HG02678 (cell line): ENCODE data around the gene AFG1L.
A peak's percentile ranks its signal among the peaks of the same experiment; 100 is the strongest.
"Not testable (repeated sequence)": the region's sequence is repeated elsewhere in the genome, so short reads cannot be mapped to it uniquely, and the experiment has no call there.

Source experiments
- ATAC-seq: cut with Tn5 transposase; IDR thresholded peaks from one replicate; pipeline ENCODE4 v1.9.1; 2021; ENCODE audit warnings: mild to moderate bottlenecking, moderate library complexity; ENCODE audit not compliant: unreplicated experiment

Gene AFG1L

GRCh38 chr6:108294727-108295625 lies at the start of gene AFG1L:
Gene AFG1L, plus strand, starts transcription at chr6:108295054. Its CDS starts 26 bp downstream, at chr6:108295080.
- peak; percentile 91 for ATAC-seq

DNA sequence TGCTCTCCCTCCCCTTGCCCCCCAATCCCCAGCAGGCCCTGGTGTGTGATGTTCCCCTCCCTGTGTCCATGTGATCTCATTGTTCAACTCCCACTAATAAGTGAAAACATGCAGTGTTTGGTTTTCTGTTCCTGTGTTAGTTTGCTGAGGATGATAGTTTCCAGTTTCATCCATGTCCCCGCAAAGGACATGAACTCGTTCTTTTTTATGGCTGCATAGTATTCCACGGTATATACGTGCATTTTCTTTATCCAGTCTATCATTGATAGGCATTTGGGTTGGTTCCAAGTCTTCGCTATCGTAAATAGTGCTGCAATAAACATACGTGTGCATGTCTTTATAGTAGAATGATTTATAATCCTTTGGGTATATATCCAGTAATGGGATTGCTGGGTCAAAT lies 49.8 kb upstream of the AFG1L start:
- ATAC-seq: not testable (repeated sequence)

GRCh38 chr6:108247965-108248536 lies 46.8 kb upstream of the AFG1L start:
- no peak for ATAC-seq

- ATAC-seq: peak; percentile 53
These were observed 44.5 kb upstream of the AFG1L start for GRCh38 chr6:108250240-108250866.

DNA sequence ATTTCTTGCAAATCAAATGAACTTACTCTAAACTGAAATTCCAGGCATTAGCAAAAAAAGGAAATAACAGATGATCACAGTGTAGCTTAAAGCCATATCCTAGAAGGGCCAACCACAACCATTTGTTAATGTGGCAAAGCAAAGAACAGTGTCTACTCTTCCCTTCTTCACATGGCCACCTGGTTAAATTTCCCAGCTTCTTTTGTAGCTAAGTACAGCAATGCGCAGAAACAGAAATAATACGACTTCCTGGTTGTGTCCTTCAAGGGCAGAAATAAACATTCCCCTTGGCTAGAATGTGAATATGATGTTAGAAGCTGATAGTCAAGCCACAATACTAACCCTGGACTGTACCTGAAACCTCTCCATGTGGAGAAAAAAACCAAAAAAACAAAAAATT lies 43.6 kb upstream of the AFG1L start:
- no peak for ATAC-seq

GRCh38 chr6:108252055-108252454 lies 42.8 kb upstream of the AFG1L start:
- ATAC-seq: no peak

DNA sequence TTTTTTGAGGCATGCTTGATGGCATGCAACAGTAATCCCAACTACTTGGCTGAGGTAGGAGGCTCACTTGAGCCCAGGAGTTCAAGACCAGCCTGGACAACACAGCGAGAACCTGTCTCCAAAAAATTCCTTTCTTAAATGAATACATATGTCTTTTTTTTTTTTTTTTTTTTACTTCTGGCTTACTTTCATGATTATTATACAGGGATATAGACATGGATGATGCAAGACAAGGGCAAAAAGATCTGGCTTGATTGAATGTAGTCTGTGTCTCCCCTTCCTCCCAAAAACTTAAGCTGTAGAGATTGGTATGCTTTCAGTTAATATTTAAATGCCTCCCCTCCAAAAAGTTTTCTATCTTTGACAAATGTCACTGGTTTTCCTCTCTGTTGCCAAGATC lies 41.6 kb upstream of the AFG1L start:
- ATAC-seq: no peak

DNA sequence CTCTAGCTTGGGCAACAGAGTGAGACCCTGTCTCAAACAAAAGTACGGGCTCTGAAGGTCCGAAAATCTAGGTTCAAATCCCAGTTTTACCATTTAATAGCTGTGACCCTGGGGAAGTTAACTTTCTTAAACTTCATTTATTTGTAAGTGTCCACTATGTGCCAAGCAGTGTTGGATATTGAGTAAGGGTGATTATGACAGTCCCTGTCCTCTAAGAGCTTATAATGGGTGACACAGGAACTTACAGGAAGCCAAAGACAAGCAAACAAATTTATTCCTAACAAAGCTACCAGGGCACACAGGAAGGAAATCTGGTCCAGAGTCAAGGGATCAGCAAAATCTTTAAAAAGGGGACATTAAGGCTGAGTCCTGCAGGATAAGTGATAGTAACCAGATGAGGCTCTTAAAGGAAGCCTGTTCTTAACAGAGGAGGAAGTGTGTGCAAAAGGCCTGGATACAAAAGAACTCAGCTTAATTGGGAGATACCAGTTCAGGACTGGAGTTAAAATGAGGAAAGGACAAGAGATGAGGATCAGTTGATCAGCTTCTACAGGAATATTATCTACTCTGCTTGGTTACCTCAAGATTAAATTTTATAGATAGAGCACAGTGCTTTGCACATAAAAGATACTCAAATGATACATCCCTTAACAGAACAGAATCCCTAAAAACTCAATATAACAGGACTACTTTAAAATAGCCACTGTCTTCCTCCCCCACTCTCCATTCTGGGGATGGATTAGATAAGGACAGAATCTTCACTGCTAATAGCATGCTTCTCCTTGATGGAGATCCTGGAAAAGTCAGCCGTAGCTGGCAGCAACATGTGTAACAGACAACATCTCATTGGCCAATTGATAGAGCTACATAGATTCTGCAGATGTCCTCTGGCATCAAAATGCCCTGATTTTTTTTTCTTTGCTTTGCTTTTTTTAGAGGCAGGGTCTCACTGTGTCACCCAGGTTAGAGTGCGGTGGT lies 40.1 kb upstream of the AFG1L start:
- ATAC-seq: no peak

GRCh38 chr6:108260126-108260808 lies 34.6 kb upstream of the AFG1L start:
- ATAC-seq: peak; percentile 3

DNA sequence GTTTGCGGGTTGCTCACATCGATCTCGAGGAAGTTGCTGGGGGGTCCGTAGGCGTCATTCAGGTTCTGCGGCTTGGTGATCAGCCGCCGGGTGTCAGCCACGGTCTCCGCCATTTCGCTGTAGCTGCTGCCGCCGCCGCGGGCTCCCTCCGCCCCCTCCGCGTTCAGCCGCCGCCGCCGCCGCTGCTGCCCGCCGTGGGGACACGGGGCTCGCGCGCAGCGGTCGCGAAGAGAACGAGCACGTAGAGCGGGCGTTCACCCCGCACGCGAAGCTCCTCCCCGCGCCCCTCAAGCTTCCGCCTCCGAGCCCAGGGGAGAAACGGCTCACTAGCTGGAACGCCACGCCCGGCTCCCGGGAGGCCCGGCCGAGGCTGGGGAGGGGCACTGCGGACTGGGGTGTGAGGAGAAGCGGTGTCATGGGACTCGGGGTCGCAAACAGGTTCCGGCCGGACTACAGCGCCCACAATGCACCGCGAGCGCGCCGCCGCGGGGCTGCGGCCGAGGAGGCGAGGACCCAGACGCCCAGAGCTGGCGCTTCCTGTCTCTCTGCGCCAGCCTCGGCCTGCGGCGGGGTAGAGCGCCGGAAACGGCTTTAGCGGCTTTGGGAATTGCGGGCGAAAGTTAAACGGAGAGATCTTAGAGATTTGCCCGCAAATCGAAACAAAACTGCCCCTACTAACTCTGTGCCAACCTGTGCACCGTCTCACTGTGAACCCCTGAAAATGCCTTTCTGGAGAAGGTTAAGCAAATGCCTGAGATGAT lies 33.9 kb upstream of the AFG1L start, which contains the start of gene SNX3:
Gene SNX3, minus strand, starts transcription at position 232 of the 761 bp plus-strand sequence. Its CDS starts 119 bp downstream, at position 113.
- ATAC-seq: peak; percentile 90

- no peak for ATAC-seq
These were observed 31.5 kb upstream of the AFG1L start for GRCh38 chr6:108263371-108263770.

DNA sequence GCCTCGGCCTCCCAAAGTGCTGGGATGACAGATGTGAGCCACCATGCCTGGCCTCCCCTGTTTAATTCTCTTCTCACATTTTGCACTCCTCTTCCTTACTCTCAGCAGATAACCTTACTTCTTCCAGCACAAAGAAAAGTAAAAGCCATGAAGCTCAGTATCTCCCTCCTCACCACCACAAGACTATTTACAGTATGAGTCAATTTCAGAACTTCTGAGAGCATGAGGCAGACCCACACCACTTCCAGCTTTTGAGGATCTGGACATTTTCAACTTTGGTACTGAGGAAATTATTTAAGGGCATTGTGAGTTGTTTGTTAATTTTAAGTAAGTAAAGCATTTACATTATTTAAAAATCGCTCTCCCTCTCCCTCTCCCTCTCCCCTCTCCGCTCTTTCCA lies 26.0 kb upstream of the AFG1L start:
- ATAC-seq: no peak

- not testable (repeated sequence) for ATAC-seq
These were observed 24.9 kb upstream of the AFG1L start for GRCh38 chr6:108269955-108270354.

GRCh38 chr6:108274546-108274945 lies 20.3 kb upstream of the AFG1L start:
- ATAC-seq: no peak

GRCh38 chr6:108275976-108276375 lies 18.9 kb upstream of the AFG1L start:
- ATAC-seq: no peak

DNA sequence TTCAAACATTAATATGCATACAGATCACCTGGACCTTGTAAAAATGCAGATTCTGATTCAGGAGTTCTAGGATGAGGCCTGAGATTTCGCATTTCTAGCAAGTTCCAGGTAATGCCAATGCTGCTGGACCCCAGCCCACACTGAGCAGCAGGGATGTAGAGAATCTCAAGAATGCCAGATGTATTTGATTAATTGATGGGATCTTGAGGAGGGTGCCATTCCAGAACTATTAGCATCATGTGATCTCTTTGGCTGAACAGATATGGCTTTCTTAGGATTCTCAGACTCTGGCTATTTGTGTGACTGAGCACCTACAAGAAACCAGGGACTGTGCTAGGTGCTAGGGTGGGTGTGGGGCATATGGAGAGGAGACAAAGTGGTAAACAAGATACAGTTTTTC lies 17.6 kb upstream of the AFG1L start:
- ATAC-seq: no peak

GRCh38 chr6:108277831-108278230 lies 17.0 kb upstream of the AFG1L start:
- no peak for ATAC-seq

DNA sequence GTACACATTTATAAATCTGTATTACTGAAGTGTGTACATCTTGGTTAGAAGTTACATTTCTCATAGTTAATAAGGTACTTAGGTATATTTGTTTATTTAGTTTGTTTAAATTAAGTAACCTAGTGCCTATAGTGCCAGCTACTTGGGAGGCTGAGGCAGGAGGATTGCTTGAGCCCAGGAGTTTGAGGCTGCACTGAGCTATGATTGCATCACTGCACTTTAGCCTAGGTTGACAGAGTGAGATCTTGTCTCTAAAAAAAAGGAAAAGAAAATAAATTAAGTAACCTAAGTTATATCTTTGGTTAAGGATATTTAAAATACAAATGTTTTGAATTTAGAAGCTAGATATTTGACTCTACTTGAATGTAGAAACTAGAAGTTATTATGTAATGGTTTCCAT lies 9.5 kb upstream of the AFG1L start:
- ATAC-seq: no peak

DNA sequence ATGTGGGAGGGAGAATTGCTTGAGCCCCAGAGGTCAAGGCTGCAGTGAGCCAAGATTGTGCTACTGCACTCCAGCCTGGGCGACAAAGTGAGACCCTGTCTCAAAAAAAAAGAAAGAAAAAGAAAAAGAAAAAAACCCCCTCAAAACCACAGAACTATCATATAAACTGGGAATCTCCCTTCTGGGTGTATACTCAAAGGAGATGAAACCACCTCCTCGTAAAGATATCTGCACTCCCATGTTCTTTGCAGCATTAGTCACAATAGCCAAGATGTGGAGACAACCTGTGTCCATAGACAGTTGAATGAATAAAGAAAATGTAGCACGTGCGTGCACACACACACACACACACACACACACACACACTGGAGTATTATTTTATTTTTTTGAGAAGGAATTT lies 8.5 kb upstream of the AFG1L start:
- ATAC-seq: no peak
